H1 (cell line): ENCODE data around the gene FOXA2. TPM values are rescaled to one million over a fixed set of nuclear protein-coding genes. Genes with fewer than 3 reads are reported as not detected.

Experiments used
- CTCF ChIA-PET: fragments of 300-600 bp; sonication (Branson Sonifier 250); formaldehyde crosslinking; loops from one replicate; lab custom pipeline; 2021; ENCODE audit not compliant: partially characterized antibody; lab: Charles Lee
- POLR2A ChIA-PET: fragments of 300-600 bp; sonication (Branson Sonifier 250); formaldehyde crosslinking; loops from one replicate; lab custom pipeline; 2021; ENCODE audit warnings: inconsistent platforms; ENCODE audit not compliant: partially characterized antibody; lab: Charles Lee
- DNase-seq, 2 experiments: peaks; one replicate each; pipeline versions ENCODE4 v3.0.0 to v3.0.0-alpha.2; 2010 to 2022; ENCODE audit warnings: low spot score in 2 of 2, low read depth in 1 of 2, mixed read lengths in 1 of 2
- FAIRE-seq: peaks from 2 replicates; lab custom pipeline; 2011; peaks lifted over from hg19 to GRCh38; lab: Jason Lieb, UNC
- H2AFZ ChIP-seq: 2 replicates; pipeline ENCODE4 v1.8.1; 2012; ENCODE audit warnings: low read length, inconsistent platforms
- H2AK5ac ChIP-seq: 2 replicates; pipeline ENCODE4 v1.6.1; 2013; ENCODE audit warnings: low read depth, low read length
- H2BK120ac ChIP-seq: replicated peaks from 2 replicates; pipeline ENCODE3; 2013; ENCODE audit warnings: low read depth, low read length, inconsistent platforms
- H2BK12ac ChIP-seq: 2 replicates; pipeline ENCODE4 v1.6.1; 2013; ENCODE audit warnings: low read depth, low read length
- H2BK15ac ChIP-seq: 2 replicates; pipeline ENCODE4 v1.6.1; 2013; ENCODE audit warnings: low read length
- H2BK20ac ChIP-seq: 2 replicates; pipeline ENCODE4 v1.6.1; 2013; ENCODE audit warnings: low read length
- H2BK5ac ChIP-seq: 2 replicates; pipeline ENCODE4 v1.6.1; 2013; ENCODE audit warnings: low read depth, low read length
- H3K14ac ChIP-seq: 2 replicates; pipeline ENCODE4 v1.6.1; 2013; ENCODE audit warnings: inconsistent platforms; ENCODE audit not compliant: insufficient read length
- H3K18ac ChIP-seq: 2 replicates; pipeline ENCODE4 v1.6.1; 2013; ENCODE audit warnings: low read length; ENCODE audit errors: extremely low read depth
- H3K23ac ChIP-seq: 2 replicates; pipeline ENCODE4 v1.6.1; 2013; ENCODE audit warnings: inconsistent platforms; ENCODE audit not compliant: insufficient read length
- H3K23me2 ChIP-seq: 2 replicates; pipeline ENCODE4 v1.6.1; 2013; ENCODE audit warnings: low read depth, low read length
- H3K27ac ChIP-seq: 2 replicates; pipeline ENCODE4 v1.6.1; 2011; ENCODE audit warnings: low read depth, low read length, inconsistent platforms
- H3K27me3 ChIP-seq, 4 experiments: replicated peaks in 1 of 4; 1 replicate in 1 of 4; 2 replicates in 3 of 4; pipeline versions ENCODE4 v1.6.1 to v1.8.1; 2011 to 2013; ENCODE audit warnings: low read length in 3 of 4, mild to moderate bottlenecking in 3 of 4, inconsistent platforms in 2 of 4, mixed read lengths in 2 of 4, moderate library complexity in 1 of 4; ENCODE audit not compliant: control insufficient read depth in 3 of 4, insufficient read depth in 3 of 4; ENCODE audit errors: extremely low read depth in 1 of 4
- H3K36me3 ChIP-seq, 4 experiments: 2 replicates each; pipeline versions ENCODE4 v1.6.1 to v1.8.1; 2011 to 2013; ENCODE audit warnings: mild to moderate bottlenecking in 4 of 4, low read length in 3 of 4, moderate library complexity in 2 of 4, control low read depth in 1 of 4, inconsistent platforms in 1 of 4; ENCODE audit not compliant: insufficient read depth in 4 of 4, control insufficient read depth in 2 of 4
- H3K4ac ChIP-seq: replicated peaks from 2 replicates; pipeline ENCODE3; 2013; ENCODE audit warnings: low read length, low read depth, mixed read lengths, inconsistent platforms; ENCODE audit not compliant: insufficient read length
- H3K4me1 ChIP-seq, 4 experiments: replicated peaks in 1 of 4; 1 replicate in 1 of 4; 2 replicates in 3 of 4; pipeline versions ENCODE4 v1.6.1 to v1.8.1; 2011 to 2013; ENCODE audit warnings: low read length in 3 of 4, inconsistent platforms in 2 of 4, mixed read lengths in 1 of 4; ENCODE audit not compliant: insufficient read depth in 4 of 4, control insufficient read depth in 3 of 4
- H3K4me2 ChIP-seq, 2 experiments: 2 replicates each; pipeline versions ENCODE4 v1.6.1 to v1.8.1; 2011 to 2013; ENCODE audit warnings: low read depth in 2 of 2, low read length in 2 of 2, control low read depth in 1 of 2, inconsistent platforms in 1 of 2, mild to moderate bottlenecking in 1 of 2; ENCODE audit not compliant: insufficient read depth in 1 of 2
- H3K4me3 ChIP-seq, 4 experiments: fragments of 200-600, 300-600 bp in 1 of 4; sonication (generic), shearing (Covaris generic), sonication (Bioruptor Twin) in 1 of 4; 2 replicates each; pipeline versions ENCODE4 v1.5.1 to v1.8.1; 2011 to 2016; ENCODE audit warnings: low read length in 4 of 4, low read depth in 3 of 4, control low read depth in 2 of 4, inconsistent platforms in 2 of 4, mild to moderate bottlenecking in 2 of 4, mixed read lengths in 1 of 4, moderate library complexity in 1 of 4; ENCODE audit not compliant: insufficient read depth in 2 of 4; ENCODE audit errors: extremely low read depth in 1 of 4
- H3K56ac ChIP-seq: replicated peaks from 2 replicates; pipeline ENCODE3; 2013; ENCODE audit warnings: low read depth, mild to moderate bottlenecking, mixed read lengths, low read length, inconsistent platforms; ENCODE audit not compliant: insufficient read length
- H3K79me1 ChIP-seq: 2 replicates; pipeline ENCODE4 v1.6.1; 2013; ENCODE audit warnings: low read depth, low read length, control low read depth
- H3K79me2 ChIP-seq, 2 experiments: 2 replicates each; pipeline versions ENCODE4 v1.6.1 to v1.8.1; 2012 to 2013; ENCODE audit warnings: low read length in 2 of 2, mild to moderate bottlenecking in 2 of 2, inconsistent platforms in 1 of 2; ENCODE audit not compliant: insufficient read depth in 2 of 2, control insufficient read depth in 1 of 2
- H3K9ac ChIP-seq, 4 experiments: replicated peaks in 1 of 4; 1 replicate in 1 of 4; 2 replicates in 3 of 4; pipeline versions ENCODE4 v1.6.1 to v1.8.1; 2011 to 2013; ENCODE audit warnings: low read depth in 3 of 4, low read length in 3 of 4, control low read depth in 2 of 4, mild to moderate bottlenecking in 2 of 4, moderate library complexity in 2 of 4, inconsistent platforms in 1 of 4; ENCODE audit errors: extremely low read depth in 1 of 4
- H3K9me3 ChIP-seq, 2 experiments: 2 replicates each; pipeline versions ENCODE4 v1.6.1 to v1.8.1; 2012 to 2013; ENCODE audit warnings: mild to moderate bottlenecking in 2 of 2, moderate library complexity in 2 of 2, control low read depth in 1 of 2, inconsistent platforms in 1 of 2, low read depth in 1 of 2, low read length in 1 of 2, mixed read lengths in 1 of 2; ENCODE audit not compliant: insufficient read depth in 2 of 2
- H4K20me1 ChIP-seq, 2 experiments: replicated peaks in 1 of 2; 2 replicates each; pipeline versions ENCODE3 to v1.8.1; 2011 to 2013; ENCODE audit warnings: inconsistent platforms in 2 of 2, low read length in 2 of 2, mild to moderate bottlenecking in 1 of 2; ENCODE audit not compliant: insufficient read depth in 2 of 2, control insufficient read depth in 1 of 2
- H4K5ac ChIP-seq: 2 replicates; pipeline ENCODE4 v1.6.1; 2013; ENCODE audit warnings: low read length, low read depth, mixed read lengths, inconsistent platforms; ENCODE audit not compliant: insufficient read length
- H4K8ac ChIP-seq: 2 replicates; pipeline ENCODE4 v1.8.0; 2013; ENCODE audit warnings: mild to moderate bottlenecking, moderate library complexity, low read length, inconsistent platforms; ENCODE audit not compliant: insufficient read depth; ENCODE audit errors: extremely low read depth
- H4K91ac ChIP-seq: replicated peaks from 2 replicates; pipeline ENCODE3; 2013; ENCODE audit warnings: low read length, mixed read lengths, inconsistent platforms; ENCODE audit not compliant: insufficient read length
- ATF2 ChIP-seq: IDR thresholded peaks from 2 replicates; pipeline ENCODE4 v1.6.1; 2012; ENCODE audit warnings: low read length, inconsistent platforms
- CTBP2 ChIP-seq: IDR thresholded peaks from 2 replicates; pipeline ENCODE4 v1.7.0; 2011; ENCODE audit warnings: borderline replicate concordance, mild to moderate bottlenecking, moderate library complexity, mixed read lengths, low read length; ENCODE audit not compliant: insufficient read depth, insufficient read length
- EZH2 ChIP-seq: fragments of 200-600 bp; sonication (generic); IDR thresholded peaks from 2 replicates; pipeline ENCODE4 v1.7.1; 2012; ENCODE audit warnings: low read depth, mild to moderate bottlenecking, moderate library complexity, low read length, inconsistent platforms; ENCODE audit not compliant: severe bottlenecking
- JUN ChIP-seq: IDR thresholded peaks from 2 replicates; pipeline ENCODE4 v1.6.1; 2011; ENCODE audit warnings: low read depth, mild to moderate bottlenecking, improper control_type of control experiment, low read length
- KDM1A ChIP-seq: fragments of 200-600, 300-600 bp; sonication (generic); IDR thresholded peaks from 2 replicates; pipeline ENCODE4 v1.7.1; 2016; ENCODE audit warnings: mild to moderate bottlenecking, low read length, borderline replicate concordance
- MAFK ChIP-seq: IDR thresholded peaks from 2 replicates; pipeline ENCODE4 v1.6.1; 2012; ENCODE audit warnings: low read depth, mild to moderate bottlenecking, improper control_type of control experiment, low read length
- RFX5 ChIP-seq: IDR thresholded peaks from 2 replicates; pipeline ENCODE4 v1.6.1; 2011; ENCODE audit warnings: low read depth, low read length, improper control_type of control experiment, borderline replicate concordance
- TBP ChIP-seq: IDR thresholded peaks from 2 replicates; pipeline ENCODE4 v1.6.1; 2011; ENCODE audit warnings: low read depth, low read length, improper control_type of control experiment
- WGBS, 2 experiments: shearing (Covaris generic) in 1 of 2; methylation state at CpG; one replicate each; pipeline versions ENCODE4 v1.1.6 to v1.1.7; 2013 to 2015; ENCODE audit warnings: low lambda C conversion rate in 2 of 2, mixed read lengths in 2 of 2, inconsistent platforms in 1 of 2, low coverage in 1 of 2, missing lambda C conversion rate in 1 of 2; ENCODE audit not compliant: insufficient replicate concordance in 2 of 2, insufficient coverage in 1 of 2, insufficient read length in 1 of 2; ENCODE audit errors: extremely low coverage in 1 of 2, missing lambda C conversion rate in 1 of 2; 5-methylcytosine and 5-hydroxymethylcytosine counted together
- polyA plus RNA-seq, 7 experiments: library from polyadenylated mRNA; depleted of rRNA in 3 of 7; stranded (reverse) in 5 of 7; unstranded in 2 of 7; fragments of >200 nt in 5 of 7; fragments of 200-250 nt in 2 of 7; gene quantifications; 1 replicate in 5 of 7; 2 replicates in 1 of 7; 4 replicates in 1 of 7; pipeline versions ENCODE4 v1.2.1 to v1.2.3, GENCODE V29; 2011 to 2013; ENCODE audit warnings: missing spikeins in 2 of 7, mixed read lengths in 2 of 7
- total RNA-seq: library from RNA; stranded (reverse); fragmentation: NEBNext Ultra II Directional; extraction: Animal tissue kit (Norgen Biotek cat#: 25700); gene quantifications from 2 replicates; pipeline ENCODE4 v1.2.1, GENCODE V29; 2021
- TF ChIP-seq, protein P1 (sequence below), 3 experiments: IDR thresholded peaks; 1 replicate in 2 of 3; 2 replicates in 1 of 3; pipeline versions ENCODE4 v1.5.1 to v1.6.1; 2011; ENCODE audit warnings: low read length in 3 of 3, mild to moderate bottlenecking in 3 of 3, inconsistent platforms in 2 of 3, low read depth in 1 of 3, moderate library complexity in 1 of 3; ENCODE audit not compliant: insufficient read depth in 1 of 3; ENCODE audit errors: control extremely low read depth in 1 of 3

The FOXA2 gene
- total and polyA plus RNA-seq, 2 of the 8 experiments (the other 6 are each of a cell fraction or from before 2014, with no cell fraction given) = not detected

DNA sequence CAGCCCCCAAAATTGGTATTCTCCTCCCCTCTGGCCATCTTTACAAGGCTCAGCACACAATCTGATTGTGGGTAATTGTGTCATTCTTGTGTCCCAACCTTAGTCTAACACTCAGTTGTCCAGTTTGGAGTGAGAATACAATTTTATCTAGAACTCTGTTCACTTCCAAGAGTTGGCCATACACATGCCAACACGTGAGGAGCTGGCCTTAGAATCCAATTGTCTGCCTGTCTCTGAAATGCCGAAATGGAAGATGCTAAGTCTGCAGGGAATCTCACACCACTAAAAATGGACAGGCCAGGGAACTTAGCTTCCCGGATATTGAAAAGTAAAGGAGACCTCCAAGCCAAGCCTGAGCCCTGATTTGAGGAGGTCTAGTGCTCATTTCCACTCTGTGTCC lies 12.3 kb downstream of the FOXA2 start:
- H3K56ac ChIP-seq = no peak overlapping the region
- H2BK120ac ChIP-seq = no peak overlapping the region
- H2BK20ac ChIP-seq = no peak overlapping the region
- no peak overlapping the region for H4K8ac ChIP-seq
- peaks cover 13 to 50% (median 22%) of the 10 kb centered on the region in 4 experiments for H3K4me1 ChIP-seq
- no peak overlapping the region for H3K23ac ChIP-seq
- H2AK5ac ChIP-seq = no peak overlapping the region
- no peak overlapping the region for H3K18ac ChIP-seq
- no peaks in the 10 kb centered on the region for H3K79me1 ChIP-seq
- no peak overlapping the region for H3K9ac ChIP-seq
- FAIRE-seq (no peak), DNase-seq (no peak)
- CTCF ChIA-PET = interaction anchor here (0.7 to 8.4 kb wide), 10 partner anchors 9 to 578 kb away, joined by 3 to 69 read pairs (median 4); partner anchors contain the start of gene FOXA2
- no peak overlapping the region for H2BK15ac ChIP-seq
- no peak overlapping the region for H2BK5ac ChIP-seq
- H3K27ac ChIP-seq = no peak overlapping the region
- no peak overlapping the region for H4K91ac ChIP-seq
- H3K4me3 ChIP-seq = no peak overlapping the region
- peaks cover 83 to 100% (median 95%) of the 10 kb centered on the region in 4 experiments for H3K27me3 ChIP-seq
- no peaks in the 10 kb centered on the region for H3K9me3 ChIP-seq
- no peak overlapping the region for H2AFZ ChIP-seq
- 43% methylated on average over 3 of the region's 3 CpGs; no CpG with 5 or more reads in 1 of the 2 experiments for WGBS, 2 experiments
- H4K5ac ChIP-seq = no peak overlapping the region
- no peak overlapping the region; a peak in 1 of 4 replicates for H3K4me2 ChIP-seq
- no peak overlapping the region for H3K4ac ChIP-seq
- H4K20me1 ChIP-seq = peaks cover 12 to 23% of the 10 kb centered on the region in 2 experiments
- H2BK12ac ChIP-seq = no peak overlapping the region
- H3K79me2 ChIP-seq = no peaks in the 10 kb centered on the region
- H3K14ac ChIP-seq = no peak overlapping the region
- H3K23me2 ChIP-seq = peaks cover 8% of the 10 kb centered on the region; the same call in 1 of the 2 replicates
- POLR2A ChIA-PET = interaction anchor here (2.1 to 2.6 kb wide), 2 partner anchors 9 to 10 kb away, joined by 7 to 9 read pairs; no protein-coding TSS in a partner anchor
- H3K36me3 ChIP-seq = peaks cover 0 to 3% (median 0%) of the 10 kb centered on the region in 4 experiments; a peak in 1 of 8 replicates
- TF ChIP-seq EZH2 = peak; percentile 19
- no peak for TF ChIP-seq JUN
- no peak for TF ChIP-seq KDM1A
- no peak for TF ChIP-seq RFX5
- no peak for TF ChIP-seq TBP
- TF ChIP-seq CTBP2 = no peak
- TF ChIP-seq, protein P1, sequence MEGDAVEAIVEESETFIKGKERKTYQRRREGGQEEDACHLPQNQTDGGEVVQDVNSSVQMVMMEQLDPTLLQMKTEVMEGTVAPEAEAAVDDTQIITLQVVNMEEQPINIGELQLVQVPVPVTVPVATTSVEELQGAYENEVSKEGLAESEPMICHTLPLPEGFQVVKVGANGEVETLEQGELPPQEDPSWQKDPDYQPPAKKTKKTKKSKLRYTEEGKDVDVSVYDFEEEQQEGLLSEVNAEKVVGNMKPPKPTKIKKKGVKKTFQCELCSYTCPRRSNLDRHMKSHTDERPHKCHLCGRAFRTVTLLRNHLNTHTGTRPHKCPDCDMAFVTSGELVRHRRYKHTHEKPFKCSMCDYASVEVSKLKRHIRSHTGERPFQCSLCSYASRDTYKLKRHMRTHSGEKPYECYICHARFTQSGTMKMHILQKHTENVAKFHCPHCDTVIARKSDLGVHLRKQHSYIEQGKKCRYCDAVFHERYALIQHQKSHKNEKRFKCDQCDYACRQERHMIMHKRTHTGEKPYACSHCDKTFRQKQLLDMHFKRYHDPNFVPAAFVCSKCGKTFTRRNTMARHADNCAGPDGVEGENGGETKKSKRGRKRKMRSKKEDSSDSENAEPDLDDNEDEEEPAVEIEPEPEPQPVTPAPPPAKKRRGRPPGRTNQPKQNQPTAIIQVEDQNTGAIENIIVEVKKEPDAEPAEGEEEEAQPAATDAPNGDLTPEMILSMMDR (IDR thresholded peaks at IDR 0.05; ENCODE audit: control extremely low read depth in 1 of 3, insufficient read depth in 1 of 3, low read depth in 1 of 3, low read length in 3 of 3) = no peak
- no peak for TF ChIP-seq ATF2
- no peak for TF ChIP-seq MAFK
